Spleen (tissue), 11 donors: ENCODE data around the gene DOCK10. TPM values are rescaled to one million over a fixed set of nuclear protein-coding genes. Genes with fewer than 3 reads are reported as not detected.

Experiments used
- DNase-seq: peaks from one replicate; pipeline ENCODE4 v3.0.0-alpha.2; 2020
- H3K27ac ChIP-seq, 8 donors: fragments of 200-600 bp; sonication (generic) in 7 of 8; 1 replicate in 4 of 8; 2 replicates in 4 of 8; pipeline versions ENCODE4 v1.5.0 to v1.8.0; 2016 to 2021; ENCODE audit warnings: inconsistent platforms in 4 of 8, mild to moderate bottlenecking in 4 of 8, moderate library complexity in 1 of 8
- H3K27me3 ChIP-seq, 7 donors: fragments of 200-600 bp; sonication (generic) in 6 of 7; replicated peaks in 1 of 7; 1 replicate in 4 of 7; 2 replicates in 3 of 7; pipeline versions ENCODE4 v1.5.0 to v1.8.0; 2016 to 2021; ENCODE audit warnings: inconsistent platforms in 3 of 7, mild to moderate bottlenecking in 1 of 7
- H3K36me3 ChIP-seq, 6 donors: fragments of 200-600 bp; sonication (generic) in 5 of 6; 1 replicate in 4 of 6; 2 replicates in 2 of 6; pipeline versions ENCODE4 v1.5.0 to v1.8.0; 2016 to 2021; ENCODE audit warnings: inconsistent platforms in 2 of 6
- H3K4me1 ChIP-seq, 6 donors: fragments of 200-600 bp; sonication (generic) in 5 of 6; 1 replicate in 3 of 6; 2 replicates in 3 of 6; pipeline versions ENCODE4 v1.5.0 to v1.8.0; 2016 to 2021; ENCODE audit warnings: inconsistent platforms in 3 of 6
- H3K4me3 ChIP-seq, 8 donors: fragments of 200-600 bp; sonication (generic) in 7 of 8; 1 replicate in 4 of 8; 2 replicates in 4 of 8; pipeline versions ENCODE4 v1.5.0 to v1.8.0; 2016 to 2021; ENCODE audit warnings: inconsistent platforms in 4 of 8, mild to moderate bottlenecking in 4 of 8, moderate library complexity in 2 of 8
- H3K9me3 ChIP-seq, 8 donors: fragments of 200-600 bp; sonication (generic) in 7 of 8; 1 replicate in 4 of 8; 2 replicates in 4 of 8; pipeline versions ENCODE4 v1.5.0 to v1.8.0; 2016 to 2021; ENCODE audit warnings: inconsistent platforms in 4 of 8
- POLR2A ChIP-seq, 3 donors: fragments of 450-650 bp; IDR thresholded peaks; one replicate each; pipeline ENCODE4 v1.5.1; 2017; ENCODE audit warnings: antibody characterized with exemption in 3 of 3, mild to moderate bottlenecking in 1 of 3
- POLR2AphosphoS5 ChIP-seq, 3 donors: sonication (generic); formaldehyde crosslinking; IDR thresholded peaks; one replicate each; pipeline ENCODE4 v1.5.1; 2017; ENCODE audit warnings: antibody characterized with exemption in 3 of 3
- WGBS, 5 donors: extraction: QIAGEN DNeasy Blood & Tissue Kit in 3 of 5; methylation state at CpG; one replicate each; pipeline versions ENCODE4 v1.1.5 to v1.1.7; 2013 to 2018; 5-methylcytosine and 5-hydroxymethylcytosine counted together
- intact Hi-C: fragments of 100-400 bp; cut with DNase I; formaldehyde crosslinking; loops from one replicate; pipeline ENCODE4 v1.15.0; 2023; ENCODE audit warnings: low total_unique reads
- polyA plus RNA-seq, 3 donors: library from polyadenylated mRNA; stranded (reverse); fragments of 200-250 nt; gene quantifications; one replicate each; pipeline ENCODE4 v1.2.1, GENCODE V29; 2013
- total RNA-seq, 7 donors: library from RNA; depleted of rRNA in 3 of 7; stranded (reverse); fragments of >200 nt in 3 of 7; fragmentation: NEBNext Ultra II Directional in 4 of 7; extraction: Animal tissue kit (Norgen Biotek cat#: 25700) in 4 of 7; gene quantifications; one replicate each; pipeline versions ENCODE4 v1.1.0 to v1.2.1, GENCODE V29; 2016 to 2021
- TF ChIP-seq, protein P1 (sequence below), 11 experiments: fragments of 200-600 bp in 7 of 11; fragments of 450-650 bp in 4 of 11; sonication (generic) in 4 of 11; IDR thresholded peaks in 8 of 11; conservative IDR thresholded peaks in 3 of 11; 1 replicate in 7 of 11; 2 replicates in 4 of 11; pipeline versions ENCODE4 v1.4.0 to v1.8.0; 2016 to 2021; ENCODE audit warnings: antibody characterized with exemption in 11 of 11, inconsistent platforms in 4 of 11, mild to moderate bottlenecking in 1 of 11
- donor health status: healthy with polysubstance abuse.
- donor health status: DM: no; HTN: no; CAD: no; lungs with moderate emphysema.
- donor health status: DM: no; HTN: no; CAD: no.
- donor health status: Bipolar disorder and iron deficiency.
- donor health status: healthy.
- donor health status: DM: no; HTN: no; CAD: no.
- donor health status: DM: yes; HTN: yes; CAD: no.

DOCK10 gene
- total and polyA plus RNA-seq, 10 donors: 12.5 to 203 (median 158) TPM

DNA sequence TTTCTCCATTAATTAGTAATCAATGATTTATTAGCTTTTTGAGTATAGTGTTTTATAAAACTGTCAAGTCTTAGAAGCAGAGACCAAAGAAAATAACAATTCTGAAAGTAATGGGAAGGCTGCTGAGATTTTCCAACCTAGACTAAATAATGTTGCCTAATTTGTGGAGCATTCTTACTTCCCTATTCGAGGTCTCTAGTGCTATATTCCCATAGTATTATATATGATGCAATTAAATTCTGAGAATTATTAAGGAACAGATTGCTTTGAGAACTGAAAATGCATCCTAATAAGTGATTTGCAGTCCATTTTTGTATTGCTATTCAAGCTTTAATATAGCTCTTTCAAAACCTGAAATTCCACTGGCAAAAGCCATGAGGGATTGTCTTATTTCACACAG is 27.7 kb upstream of the DOCK10 start:
- no peak for DNase-seq
- TF ChIP-seq, protein P1, sequence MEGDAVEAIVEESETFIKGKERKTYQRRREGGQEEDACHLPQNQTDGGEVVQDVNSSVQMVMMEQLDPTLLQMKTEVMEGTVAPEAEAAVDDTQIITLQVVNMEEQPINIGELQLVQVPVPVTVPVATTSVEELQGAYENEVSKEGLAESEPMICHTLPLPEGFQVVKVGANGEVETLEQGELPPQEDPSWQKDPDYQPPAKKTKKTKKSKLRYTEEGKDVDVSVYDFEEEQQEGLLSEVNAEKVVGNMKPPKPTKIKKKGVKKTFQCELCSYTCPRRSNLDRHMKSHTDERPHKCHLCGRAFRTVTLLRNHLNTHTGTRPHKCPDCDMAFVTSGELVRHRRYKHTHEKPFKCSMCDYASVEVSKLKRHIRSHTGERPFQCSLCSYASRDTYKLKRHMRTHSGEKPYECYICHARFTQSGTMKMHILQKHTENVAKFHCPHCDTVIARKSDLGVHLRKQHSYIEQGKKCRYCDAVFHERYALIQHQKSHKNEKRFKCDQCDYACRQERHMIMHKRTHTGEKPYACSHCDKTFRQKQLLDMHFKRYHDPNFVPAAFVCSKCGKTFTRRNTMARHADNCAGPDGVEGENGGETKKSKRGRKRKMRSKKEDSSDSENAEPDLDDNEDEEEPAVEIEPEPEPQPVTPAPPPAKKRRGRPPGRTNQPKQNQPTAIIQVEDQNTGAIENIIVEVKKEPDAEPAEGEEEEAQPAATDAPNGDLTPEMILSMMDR (IDR thresholded peaks at IDR 0.05 in 8 of 11, conservative IDR thresholded peaks at IDR 0.05 in 3 of 11): no peak
- no peak for TF ChIP-seq POLR2AphosphoS5 (IDR thresholded peaks at IDR 0.05)
- no peak for TF ChIP-seq POLR2A (IDR thresholded peaks at IDR 0.05)
- WGBS, 5 donors: 21 to 58% (median 42%) methylated on average over 1 of the region's 1 CpG
- no peaks in the 10 kb centered on the region for H3K36me3 ChIP-seq
- H3K4me3 ChIP-seq: no peak overlapping the region
- no peak overlapping the region for H3K27ac ChIP-seq
- intact Hi-C loops: no loop called here
- H3K27me3 ChIP-seq: no peaks in the 10 kb centered on the region
- H3K9me3 ChIP-seq: peaks cover 0 to 20% (median 10%) of the 10 kb centered on the region in 8 donors
- no peaks in the 10 kb centered on the region for H3K4me1 ChIP-seq

DNA sequence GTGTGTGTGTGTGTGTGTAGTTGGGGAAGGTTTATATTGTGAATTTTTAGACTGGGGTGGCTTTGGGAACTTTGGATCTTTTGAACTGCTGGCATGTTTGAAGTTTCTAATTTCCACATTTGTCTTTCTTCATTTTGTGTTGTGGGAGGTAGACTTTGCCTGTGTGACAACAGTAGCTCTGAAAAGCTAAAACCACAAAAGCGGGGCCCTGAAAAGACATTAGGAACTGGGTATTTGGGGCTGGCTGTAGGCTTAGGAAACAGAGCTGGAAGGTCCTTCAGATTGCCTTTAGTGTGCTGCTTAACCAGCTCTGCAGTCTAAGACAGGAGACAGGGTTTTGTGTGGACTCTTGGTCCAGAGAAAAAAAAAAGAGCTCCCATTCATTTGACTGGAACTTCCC is 27.2 kb upstream of the DOCK10 start:
- Histone ChIP-seq H3K27me3 (no peaks in the 10 kb centered on the region), H3K36me3 (no peaks in the 10 kb centered on the region), H3K27ac (no peak overlapping the region), H3K4me1 (peaks cover 0 to 4% (median 0%) of the 10 kb centered on the region in 6 donors), H3K9me3 (peaks cover 0 to 20% (median 10%) of the 10 kb centered on the region in 8 donors), H3K4me3 (no peak overlapping the region)
- DNase-seq: no peak
- WGBS, 5 donors: 67 to 97% (median 85%) methylated on average over 1 of the region's 1 CpG
- TF ChIP-seq, protein P1 (IDR thresholded peaks at IDR 0.05 in 8 of 11, conservative IDR thresholded peaks at IDR 0.05 in 3 of 11): no peak
- TF ChIP-seq POLR2A (IDR thresholded peaks at IDR 0.05): no peak
- no peak for TF ChIP-seq POLR2AphosphoS5 (IDR thresholded peaks at IDR 0.05)
- intact Hi-C loops: no loop called here

DNA sequence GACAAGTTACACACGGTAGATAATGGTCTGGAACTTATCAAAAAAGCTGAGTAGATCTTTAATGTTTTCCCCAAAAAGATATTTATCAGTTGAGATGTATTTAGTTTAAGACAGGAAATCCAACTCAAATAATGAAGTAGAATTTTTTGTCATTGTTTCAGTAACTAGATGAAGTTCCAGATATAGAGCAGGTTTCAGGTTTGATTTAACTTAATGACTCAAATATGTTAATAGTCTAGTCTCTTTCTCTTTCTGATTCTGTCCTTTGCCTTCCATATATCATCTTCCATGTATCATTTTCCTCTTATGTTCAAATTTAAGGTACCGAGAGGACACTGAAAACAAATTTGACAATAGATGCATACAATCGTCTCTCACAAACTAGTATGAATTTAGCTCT is 23.6 kb upstream of the DOCK10 start:
- TF ChIP-seq POLR2AphosphoS5 (IDR thresholded peaks at IDR 0.05) (no peak), POLR2A (IDR thresholded peaks at IDR 0.05) (no peak)
- TF ChIP-seq, protein P1 (IDR thresholded peaks at IDR 0.05 in 8 of 11, conservative IDR thresholded peaks at IDR 0.05 in 3 of 11): no peak
- Histone ChIP-seq H3K4me3 (no peak overlapping the region), H3K36me3 (no peaks in the 10 kb centered on the region), H3K27ac (no peak overlapping the region), H3K9me3 (peaks cover 0 to 20% (median 10%) of the 10 kb centered on the region in 8 donors), H3K27me3 (no peaks in the 10 kb centered on the region), H3K4me1 (peaks cover 0 to 7% (median 0%) of the 10 kb centered on the region in 6 donors)
- intact Hi-C loops: no loop called here
- 75 to 91% (median 87%) methylated on average over 3 of the region's 3 CpGs for WGBS, 5 donors
- DNase-seq: no peak

DNA sequence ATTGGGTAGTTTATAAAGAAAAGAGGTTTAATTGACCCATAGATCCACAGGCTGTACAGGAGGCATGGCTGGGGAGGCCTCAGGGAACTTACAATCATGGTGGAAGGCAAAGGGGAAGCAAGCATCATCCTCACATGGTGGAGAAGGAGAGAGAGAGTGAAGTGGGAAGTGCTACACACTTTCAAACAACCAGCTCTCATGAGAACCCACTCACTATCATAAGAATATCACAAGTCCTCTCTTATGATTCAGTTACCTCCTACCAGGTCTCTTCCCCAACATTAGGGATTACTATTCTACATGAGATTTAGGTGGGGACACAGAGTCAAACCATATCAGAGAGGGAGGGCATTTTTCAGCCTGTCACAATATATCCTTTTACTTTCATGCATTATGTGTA is 22.7 kb upstream of the DOCK10 start:
- intact Hi-C loops: no loop called here
- no peak for DNase-seq
- Histone ChIP-seq H3K27me3 (no peaks in the 10 kb centered on the region), H3K4me1 (peaks cover 0 to 7% (median 0%) of the 10 kb centered on the region in 6 donors), H3K36me3 (no peaks in the 10 kb centered on the region), H3K4me3 (no peak overlapping the region), H3K27ac (no peak overlapping the region), H3K9me3 (peaks cover 0 to 20% (median 10%) of the 10 kb centered on the region in 8 donors)
- TF ChIP-seq POLR2A (IDR thresholded peaks at IDR 0.05) (no peak), POLR2AphosphoS5 (IDR thresholded peaks at IDR 0.05) (no peak)
- TF ChIP-seq, protein P1 (IDR thresholded peaks at IDR 0.05 in 8 of 11, conservative IDR thresholded peaks at IDR 0.05 in 3 of 11): no peak
